HG02970 (cell line): ENCODE results near the gene DMKN.
A peak's percentile ranks its signal among the peaks of the same experiment; 100 is the strongest.
"Not testable (repeated sequence)": the region's sequence is repeated elsewhere in the genome, so short reads cannot be mapped to it uniquely, and the experiment has no call there.

Source experiments
- ATAC-seq: cut with Tn5 transposase; IDR thresholded peaks from one replicate; pipeline ENCODE4 v1.9.1; 2021; ENCODE audit warnings: mild to moderate bottlenecking, moderate library complexity, moderate number of reproducible peaks; ENCODE audit not compliant: unreplicated experiment, low FRiP score

DMKN gene

DNA sequence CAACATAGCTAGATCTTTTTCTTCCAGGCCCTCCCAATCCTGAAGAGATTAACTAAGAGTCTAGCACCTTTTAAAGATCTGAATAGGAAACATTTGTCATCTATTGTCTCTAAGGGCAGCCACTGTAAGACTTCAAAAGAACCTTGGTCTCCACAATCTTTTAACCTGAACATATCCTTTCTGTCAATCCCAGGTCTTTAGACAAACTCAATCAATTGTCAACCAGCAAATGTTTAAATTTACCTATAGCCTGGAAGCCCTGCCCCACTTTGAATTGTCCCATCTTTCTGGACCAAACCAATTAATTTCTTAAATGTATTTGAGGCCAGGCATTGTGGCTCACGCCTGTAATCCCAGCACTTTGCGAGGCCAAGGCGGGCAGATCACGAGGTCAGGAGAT is 42.4 kb downstream of the DMKN start:
- not testable (repeated sequence) for ATAC-seq

DNA sequence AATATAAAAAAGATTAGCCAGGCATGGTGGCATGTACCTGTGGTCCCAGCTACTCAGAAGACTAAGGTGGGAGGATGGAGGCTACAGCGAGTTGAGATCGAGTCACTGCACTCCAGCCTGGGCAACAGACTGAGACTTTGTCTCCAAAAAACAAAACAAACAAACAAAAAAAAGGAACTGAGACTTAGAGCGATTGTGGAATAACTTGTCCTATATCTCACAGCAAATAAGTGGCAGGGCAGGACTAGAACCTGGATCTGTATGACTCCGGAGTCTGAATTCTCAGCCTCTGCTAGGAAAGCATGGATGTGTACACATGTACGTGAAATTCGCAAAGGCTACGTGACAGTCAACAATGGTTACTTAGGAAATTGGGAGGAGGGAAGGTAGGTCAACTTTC is 43.3 kb downstream of the DMKN start:
- ATAC-seq: no peak

DNA sequence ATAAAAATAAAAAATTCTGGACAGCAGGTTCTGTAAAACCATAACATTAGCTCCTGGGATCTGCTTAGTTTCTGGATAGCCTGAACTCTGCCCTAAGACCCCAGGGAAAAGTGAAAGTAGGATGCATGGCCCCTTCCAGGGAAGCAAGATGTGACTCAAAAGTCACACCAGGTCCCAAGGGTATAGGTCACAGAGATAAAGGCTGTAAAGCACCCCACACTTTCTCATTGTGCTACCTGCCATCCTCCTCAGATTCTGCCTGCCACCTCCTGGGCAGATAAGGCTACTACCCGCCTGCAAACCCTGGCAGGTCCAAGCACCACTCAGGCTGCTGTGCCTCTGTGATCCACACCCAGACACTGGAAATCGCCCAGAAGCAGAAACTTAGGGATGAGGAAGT is 44.8 kb downstream of the DMKN start:
- peak; percentile 65 for ATAC-seq

DNA sequence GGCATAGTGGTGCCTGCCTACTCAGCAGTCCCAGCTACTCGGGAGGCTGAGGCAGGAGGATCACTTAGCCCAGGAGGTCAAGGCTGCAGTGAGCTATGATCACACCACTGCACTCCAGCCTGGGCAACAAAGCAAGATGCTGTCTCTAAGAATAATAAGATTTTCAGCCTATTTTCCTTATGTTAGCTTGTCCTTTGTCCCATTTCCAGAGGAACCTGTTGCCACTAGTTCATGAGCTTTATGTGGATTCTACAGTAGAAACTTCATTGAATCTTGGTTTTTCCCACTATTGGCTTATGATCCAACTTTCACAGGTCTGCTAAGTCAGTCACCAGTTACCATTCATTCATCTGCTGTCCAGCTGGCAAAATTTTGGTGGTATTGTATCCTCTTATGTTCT is 47.2 kb downstream of the DMKN start:
- ATAC-seq: no peak

DNA sequence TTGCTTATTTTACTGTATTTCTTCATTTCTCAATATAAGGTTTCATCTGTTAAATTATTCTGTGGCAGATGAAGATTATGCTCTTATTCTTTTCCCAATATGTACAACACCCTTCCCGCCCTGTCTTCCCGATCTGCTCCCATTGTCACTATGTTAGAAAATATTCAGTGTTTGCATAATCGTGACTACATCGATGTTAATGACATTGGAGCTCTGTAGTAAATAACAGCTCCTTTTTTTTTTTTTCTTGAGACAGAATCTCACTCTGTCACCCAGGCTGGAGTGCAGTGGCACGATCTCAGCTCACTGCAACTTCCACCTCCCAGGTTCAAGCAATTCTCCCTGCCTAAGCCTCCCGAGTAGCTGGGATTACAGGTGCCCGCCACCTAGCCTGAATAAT is 50.5 kb downstream of the DMKN start:
- not testable (repeated sequence) for ATAC-seq

DNA sequence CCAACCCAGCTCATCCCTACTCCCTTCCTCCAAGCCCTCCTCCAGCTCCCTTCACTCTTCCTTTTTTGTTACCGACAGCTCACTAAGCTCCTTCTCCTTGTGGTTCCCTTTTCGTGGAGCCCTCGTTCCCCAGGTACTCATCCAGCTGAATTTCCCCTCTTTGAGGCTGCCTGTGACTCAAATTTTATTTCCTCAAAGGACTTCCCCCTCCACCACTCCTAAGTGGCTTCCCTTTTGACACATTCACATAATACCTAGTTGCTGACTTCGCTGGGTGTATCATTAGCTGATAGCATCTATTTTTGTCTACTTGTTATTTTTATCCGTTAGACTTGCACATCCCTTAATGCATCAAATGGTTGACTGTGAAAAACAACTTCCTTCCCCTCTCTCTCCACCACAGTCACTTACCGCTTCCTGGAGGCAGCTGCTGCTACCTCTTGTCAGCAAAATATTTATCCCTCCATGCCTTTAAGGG is 50.9 kb downstream of the DMKN start:
- peak; percentile 43 for ATAC-seq

DNA sequence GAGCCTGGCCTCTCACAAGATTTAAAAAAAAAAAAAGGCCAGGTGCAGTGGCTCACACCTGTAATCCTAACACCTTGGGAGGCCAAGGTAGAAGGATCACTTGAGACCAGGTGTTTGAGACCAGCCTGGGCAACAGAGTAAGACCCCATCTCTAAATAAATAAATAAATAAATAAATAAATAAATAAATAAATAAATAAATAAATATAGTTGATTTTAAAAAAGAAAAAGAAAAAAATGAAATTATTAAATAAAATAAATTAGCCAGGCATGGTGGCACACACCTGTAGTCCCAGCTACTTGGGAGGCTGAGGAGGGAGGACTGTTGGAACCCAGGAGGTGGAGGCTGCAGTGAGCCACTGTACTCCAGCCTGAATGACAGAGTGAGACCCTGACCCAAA is 51.7 kb downstream of the DMKN start:
- not testable (repeated sequence) for ATAC-seq

DNA sequence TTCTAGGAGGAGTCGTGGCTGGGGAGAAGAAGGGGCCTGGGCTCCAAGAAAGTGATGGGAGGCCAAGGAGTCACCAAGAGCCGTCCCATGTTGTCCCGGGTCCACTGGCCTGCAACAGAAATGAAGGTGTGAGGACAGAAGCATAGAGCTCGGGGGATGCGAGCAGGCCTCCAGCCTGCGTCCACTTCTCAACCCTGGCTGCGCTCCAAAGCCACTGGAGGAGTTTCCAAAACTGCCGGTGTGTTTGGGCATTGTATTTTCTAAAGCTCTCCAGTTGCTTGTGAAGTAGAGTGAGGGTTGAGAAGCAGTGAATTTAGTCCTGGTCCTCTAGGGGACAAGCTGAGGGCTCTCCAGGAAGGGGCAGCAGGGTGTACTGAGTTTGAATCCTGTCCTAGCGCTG is 52.4 kb downstream of the DMKN start:
- no peak for ATAC-seq

DNA sequence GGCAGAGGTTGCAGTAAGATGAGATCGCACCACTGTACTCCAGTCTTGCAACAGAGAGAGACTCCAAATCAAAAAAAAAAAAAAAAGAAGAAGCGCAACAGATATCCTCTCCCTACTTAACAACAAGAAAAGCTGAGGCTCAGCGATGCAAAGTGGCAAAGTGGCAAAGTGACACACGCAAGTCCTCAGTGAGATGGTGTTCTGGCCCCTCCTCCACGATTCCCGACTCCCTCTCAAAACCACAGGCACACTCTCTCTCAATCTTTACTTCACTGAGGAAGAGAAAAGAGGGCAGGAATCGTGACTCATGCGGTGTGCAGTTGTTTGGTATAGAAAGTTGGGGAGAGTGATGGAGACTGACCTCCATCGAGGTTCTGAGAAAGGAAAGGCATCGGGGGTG is 52.8 kb downstream of the DMKN start:
- no peak for ATAC-seq

DNA sequence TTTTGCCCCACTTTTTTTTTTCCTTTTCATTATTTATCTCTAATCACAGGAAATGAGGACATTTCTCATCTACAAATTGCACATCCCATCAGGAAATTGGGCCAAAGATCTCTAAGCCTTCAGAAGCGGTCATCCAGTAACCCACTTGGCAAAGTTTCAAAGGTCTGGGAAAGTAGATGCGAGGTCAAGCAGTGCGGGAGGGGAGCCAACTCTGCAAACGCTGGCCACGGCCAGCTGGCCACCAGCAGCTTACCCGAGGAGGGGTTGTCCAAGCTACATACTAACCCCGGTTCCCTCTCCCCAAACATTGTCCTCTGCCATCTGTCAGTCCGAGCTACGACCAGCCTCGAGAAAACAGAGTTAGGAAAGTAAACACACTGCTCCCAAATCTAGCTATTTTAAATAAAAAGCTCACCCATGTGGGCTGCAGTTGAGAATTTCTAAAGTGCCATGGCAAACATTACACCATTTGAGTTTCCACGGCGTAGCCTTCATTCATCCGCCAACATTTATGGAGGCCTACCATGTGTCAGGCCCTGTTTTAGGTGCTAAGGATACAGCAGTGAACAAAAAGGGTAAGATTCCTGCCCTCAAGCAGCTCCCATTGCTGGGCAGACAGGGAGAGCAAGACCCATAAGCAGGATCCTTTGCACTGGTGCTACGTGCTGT is 53.9 kb downstream of the DMKN start:
- ATAC-seq: no peak

DNA sequence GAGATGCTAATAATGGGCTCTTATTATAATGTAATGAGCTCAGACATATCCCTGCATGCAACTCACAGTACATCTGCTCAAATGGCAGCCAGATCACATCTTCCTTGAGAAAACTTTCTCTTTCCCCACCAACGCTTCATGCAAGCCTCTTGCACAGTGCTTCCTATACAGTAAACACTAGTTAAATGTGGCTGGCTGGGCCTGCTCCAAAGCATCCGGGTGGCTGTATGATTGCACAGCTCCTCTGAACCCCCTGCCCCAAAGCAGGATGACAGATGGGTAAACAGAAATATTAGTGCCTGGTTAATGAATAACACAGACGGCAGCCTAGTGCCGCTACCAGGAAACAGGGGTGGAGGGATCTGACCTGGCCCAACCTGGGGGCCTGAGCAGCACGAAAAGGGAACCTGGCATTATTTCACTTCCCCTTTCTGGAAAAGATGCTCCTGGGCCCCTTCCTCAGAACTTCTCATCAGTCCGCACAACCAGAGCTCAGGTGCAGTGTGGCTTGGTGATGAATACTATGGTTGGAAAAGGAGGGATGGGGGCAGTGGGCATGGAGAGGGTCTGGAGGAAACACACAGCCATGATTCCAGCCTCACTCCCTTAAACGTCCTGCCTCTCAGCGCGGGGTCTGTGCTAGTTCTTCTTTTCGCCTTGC is 54.6 kb downstream of the DMKN start:
- ATAC-seq: no peak

DNA sequence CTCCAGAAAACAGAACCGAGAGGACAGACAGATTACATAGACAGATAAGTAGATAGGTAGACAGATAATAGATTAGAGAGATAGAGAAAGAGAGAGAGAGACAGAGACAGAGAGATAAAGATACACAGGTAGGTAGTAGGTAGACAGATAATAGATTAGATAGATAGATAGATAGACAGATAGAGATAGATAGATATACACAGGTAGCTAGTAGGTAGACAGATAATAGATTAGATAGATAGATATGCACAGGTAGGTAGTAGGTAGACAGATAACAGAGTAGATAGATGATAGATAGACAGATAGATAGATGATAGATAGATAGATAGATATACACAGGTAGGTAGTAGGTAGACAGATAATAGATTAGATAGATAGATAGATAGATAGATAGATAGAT is 55.3 kb downstream of the DMKN start:
- ATAC-seq: no peak

DNA sequence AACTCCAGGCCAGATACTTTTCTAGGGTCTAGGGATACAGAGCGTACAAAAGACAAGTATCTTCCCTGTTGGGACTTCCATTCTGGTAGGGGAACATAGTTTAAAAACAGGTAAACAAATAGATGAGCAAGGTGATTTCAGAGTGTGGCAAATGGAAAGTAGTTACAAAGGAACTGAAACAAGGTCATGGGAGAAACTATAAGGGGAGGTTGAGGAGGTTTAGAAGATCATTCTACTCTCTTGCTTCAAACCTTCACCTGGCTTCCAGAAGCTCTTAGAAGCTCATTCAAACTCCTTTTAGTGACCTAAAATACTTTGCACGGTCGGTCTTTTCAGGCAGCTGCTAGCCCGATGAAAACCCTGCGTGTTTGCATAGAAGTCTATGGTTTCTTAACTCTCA is 56.3 kb downstream of the DMKN start:
- ATAC-seq: no peak

DNA sequence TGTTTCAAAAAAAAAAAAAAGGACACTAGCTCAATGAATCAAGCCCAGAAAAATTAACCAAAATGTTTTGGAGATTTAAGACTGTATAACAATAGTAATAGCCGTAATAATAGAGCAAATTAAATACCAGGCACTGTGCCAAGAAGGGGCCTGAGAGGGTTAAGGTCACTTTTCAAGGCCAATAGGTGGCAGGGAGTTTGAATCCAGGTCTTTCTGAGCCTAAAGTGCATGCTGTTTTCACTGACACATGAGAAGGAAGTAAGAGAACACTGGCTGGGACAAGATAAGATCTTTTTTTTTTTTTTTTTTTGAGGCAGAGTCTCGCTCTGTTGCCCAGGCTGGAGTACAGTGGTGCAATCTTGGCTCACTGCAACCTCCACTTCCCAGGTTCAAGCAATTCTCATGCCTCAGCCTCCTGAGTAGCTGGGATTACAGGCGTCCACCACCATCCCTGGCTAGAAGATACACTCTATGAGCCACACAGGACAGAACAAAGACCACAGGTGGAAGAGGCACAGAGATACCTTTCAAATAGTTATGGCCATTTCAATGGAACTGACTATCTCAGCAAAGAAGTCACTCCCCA is 57.7 kb downstream of the DMKN start:
- ATAC-seq: no peak

DNA sequence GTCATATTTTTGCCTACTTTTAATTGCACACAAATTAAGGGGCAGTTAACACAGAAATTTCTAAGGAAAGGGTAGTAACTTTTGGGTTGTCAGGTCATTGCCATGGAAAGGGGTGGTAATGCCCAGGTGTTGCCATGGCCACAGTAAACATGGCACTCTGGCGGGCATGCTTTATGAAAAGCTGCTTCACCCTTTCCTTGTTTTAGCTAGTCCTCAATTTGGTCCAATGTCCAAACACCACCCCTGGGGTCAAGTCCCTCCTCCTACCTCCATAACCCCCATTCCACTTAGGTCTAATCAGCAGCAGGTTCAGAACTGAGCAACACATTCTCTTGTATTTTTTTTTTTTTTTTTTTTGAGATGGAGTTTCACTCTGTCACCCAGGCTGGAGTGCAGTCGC is 58.8 kb downstream of the DMKN start:
- no peak for ATAC-seq

DNA sequence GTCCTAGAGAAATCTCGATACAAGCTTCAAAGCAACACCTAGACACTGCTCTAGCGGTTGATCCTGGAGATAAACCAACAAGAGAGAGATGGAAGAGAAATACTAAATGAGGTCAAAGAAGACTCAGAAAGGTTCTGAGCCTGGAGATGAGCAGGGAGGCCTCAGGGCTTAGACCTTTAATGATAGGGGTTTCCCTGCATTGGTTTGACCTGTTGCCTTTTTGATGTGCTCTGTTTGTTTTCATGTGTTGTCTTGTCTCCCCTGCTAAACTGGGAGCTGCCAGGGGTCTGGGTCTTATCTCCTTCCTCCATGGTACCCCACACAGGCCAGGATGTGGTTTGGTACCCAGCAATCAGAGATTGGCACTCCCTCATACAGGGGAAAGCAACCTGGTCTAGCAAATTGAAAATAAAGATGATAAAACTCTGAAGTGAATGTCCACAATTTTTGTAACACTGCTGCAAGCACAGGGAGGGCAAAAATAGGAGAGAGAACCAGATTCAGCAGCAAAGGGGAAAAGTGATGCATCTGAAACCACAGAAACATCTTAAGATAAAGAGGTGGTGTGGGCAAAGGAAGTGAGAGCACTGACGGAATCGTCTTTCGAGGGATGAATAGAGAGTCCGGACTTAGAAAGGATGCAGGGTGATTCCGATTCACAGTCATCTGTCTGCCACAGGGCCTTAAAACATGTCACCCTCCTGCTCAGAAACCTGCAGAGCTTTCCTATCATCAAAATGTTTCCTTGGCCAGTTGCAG is 61.9 kb downstream of the DMKN start:
- ATAC-seq: no peak

DNA sequence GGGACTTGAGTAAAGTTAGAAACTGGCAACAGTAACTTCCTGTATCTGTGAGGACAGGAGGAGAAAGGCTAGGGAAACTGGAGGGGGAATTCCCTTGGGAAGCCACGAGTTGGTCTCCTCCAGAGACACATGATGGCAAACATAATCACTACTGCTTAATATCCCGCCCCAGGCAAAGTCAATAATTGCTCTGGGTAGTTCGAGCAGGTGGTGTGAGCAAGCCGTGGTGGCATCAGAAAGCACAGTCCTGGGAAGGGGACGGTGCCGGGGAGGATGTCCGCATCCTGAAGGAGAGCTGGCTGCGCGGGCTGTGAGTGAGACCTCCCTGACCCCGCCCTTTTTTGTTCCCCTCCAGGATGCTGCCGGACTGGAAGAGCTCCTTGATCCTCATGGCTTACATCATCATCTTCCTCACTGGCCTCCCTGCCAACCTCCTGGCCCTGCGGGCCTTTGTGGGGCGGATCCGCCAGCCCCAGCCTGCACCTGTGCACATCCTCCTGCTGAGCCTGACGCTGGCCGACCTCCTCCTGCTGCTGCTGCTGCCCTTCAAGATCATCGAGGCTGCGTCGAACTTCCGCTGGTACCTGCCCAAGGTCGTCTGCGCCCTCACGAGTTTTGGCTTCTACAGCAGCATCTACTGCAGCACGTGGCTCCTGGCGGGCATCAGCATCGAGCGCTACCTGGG is 63.9 kb downstream of the DMKN start:
- no peak for ATAC-seq

DNA sequence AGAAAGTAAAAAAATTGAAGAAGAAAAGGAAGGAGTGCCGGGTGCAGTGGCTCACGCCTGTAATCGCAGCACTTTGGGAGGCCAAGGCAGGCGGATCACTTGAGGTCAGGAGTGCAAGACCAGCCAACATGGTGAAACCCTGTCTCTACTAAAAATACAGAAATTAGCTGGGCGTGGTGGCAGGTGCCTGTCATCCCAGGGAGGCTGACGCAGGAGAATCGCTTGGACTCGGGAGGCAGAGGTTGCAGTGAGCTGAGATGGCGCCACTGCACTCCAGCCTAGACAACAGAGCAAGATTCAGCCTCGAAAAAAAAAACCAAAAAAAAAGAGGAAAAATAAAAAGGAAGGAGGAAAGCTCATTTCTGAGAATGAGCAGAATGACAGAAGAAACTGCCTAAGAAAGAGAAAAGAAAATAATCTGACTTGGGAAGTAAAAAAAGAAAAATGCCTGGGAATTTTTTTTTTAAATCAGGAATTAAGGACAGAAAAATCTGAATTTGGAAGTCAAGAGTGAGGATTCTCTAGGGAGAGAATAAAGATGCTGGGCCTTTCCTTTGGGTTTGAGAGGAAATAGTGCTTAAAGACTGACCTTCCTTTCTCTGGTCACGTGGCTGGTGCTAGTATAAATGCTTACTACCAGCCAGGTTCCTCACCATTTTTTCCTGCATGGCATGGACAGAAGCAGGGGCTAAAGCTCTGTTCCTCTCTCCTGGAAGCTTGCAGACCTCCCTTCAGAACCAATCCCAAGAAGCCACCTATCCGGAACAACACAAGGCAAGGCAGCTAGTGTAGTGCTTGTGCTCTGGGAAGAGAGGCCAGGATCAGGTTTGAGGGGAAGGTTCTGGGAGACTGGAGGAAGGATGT is 65.6 kb downstream of the DMKN start, which contains the start of gene FFAR2:
Gene FFAR2, plus strand, starts transcription at position 652 of the 864 bp plus-strand sequence. CDS start 1,458 bp downstream, outside the sequence.
- no peak for ATAC-seq
